HG02885 (cell line): Measurements from ENCODE around the gene SYNRG.

Experiments used
- ATAC-seq: cut with Tn5 transposase; IDR thresholded peaks from one replicate; pipeline ENCODE4 v1.9.1; 2021; ENCODE audit warnings: mild to moderate bottlenecking; ENCODE audit not compliant: unreplicated experiment, poor library complexity

The SYNRG gene

DNA sequence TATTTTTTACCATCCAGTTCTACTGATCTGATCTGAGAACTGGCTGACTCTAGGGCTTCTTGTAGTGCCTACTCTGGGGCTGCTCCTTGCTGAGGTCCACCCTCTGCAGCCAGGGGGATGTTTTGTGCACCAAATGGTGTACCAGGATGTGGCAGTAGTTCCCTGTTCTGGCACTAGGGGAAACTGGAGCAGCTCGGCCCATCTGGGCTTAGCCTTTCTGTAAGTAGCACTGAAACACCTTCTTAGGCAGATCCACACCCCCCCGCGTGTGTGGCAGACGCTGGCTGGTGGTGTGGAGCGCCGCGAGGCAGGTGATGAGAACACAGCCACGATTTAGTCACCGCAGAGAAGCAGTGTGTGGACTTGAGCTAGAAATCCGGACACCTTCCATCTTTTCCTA, 102.5 kb downstream of the SYNRG start:
- no peak for ATAC-seq

DNA sequence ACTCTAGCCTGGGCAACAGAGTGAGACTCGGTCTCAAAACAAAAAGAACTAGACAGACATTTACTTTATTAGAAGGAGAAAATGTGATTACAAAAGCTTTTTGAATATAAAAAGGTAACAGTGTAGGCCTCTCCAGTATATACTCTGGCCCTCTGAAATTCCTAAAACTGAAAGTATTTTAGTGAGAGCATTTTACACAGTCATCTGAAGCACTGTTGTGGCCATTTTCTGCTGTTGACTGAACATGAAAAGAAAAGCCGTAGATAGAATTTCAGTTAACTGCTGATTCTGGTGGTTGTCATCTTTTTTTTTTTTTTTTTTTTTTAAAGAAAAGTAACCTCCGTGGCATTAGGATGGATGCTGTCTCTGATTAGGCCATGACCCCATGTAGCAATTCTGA, 103.9 kb downstream of the SYNRG start:
- no peak for ATAC-seq

DNA sequence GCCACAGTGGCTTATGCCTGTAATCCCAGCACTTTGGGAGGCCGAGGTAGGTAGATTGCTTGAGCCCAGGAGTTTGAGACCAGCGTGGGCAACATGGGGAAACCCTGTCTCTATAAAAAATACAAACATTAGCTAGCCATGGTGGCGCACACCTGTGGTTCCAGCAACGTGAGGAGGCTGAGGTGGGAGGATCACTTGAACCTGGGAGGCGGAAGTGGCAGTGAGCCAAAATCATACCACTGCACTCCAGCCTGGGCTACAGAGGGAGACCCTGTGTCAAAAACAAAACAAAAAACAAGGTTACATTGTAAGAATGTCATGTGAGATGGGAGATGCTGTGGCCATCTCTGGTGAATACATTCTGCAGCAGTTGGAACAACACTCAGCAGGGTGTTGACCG, 106.1 kb downstream of the SYNRG start:
- ATAC-seq: no peak

- no peak for ATAC-seq
These were observed 106.9 kb downstream of the SYNRG start for GRCh38 chr17:37502009-37502936.

DNA sequence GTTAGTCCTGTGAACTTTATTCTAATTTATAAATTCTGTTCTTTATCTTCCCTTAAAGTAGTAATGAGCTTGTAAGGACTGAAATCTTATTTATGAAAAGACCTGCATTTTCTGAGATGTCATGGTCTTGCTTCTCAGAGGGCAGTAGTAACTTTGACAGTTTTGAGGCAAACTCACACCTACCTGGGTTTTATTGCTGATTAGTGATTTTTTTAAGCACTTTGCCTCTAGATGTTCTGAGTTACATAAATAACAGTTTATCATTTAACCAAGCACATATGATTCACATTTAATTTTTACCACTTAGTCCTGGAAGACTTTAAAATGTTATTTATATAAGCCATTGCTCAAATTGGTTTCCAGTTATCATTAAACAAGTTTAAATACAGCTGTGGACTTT, 108.8 kb downstream of the SYNRG start:
- ATAC-seq: no peak

- ATAC-seq: no peak
These were observed 114.2 kb downstream of the SYNRG start for GRCh38 chr17:37494971-37495370.

DNA sequence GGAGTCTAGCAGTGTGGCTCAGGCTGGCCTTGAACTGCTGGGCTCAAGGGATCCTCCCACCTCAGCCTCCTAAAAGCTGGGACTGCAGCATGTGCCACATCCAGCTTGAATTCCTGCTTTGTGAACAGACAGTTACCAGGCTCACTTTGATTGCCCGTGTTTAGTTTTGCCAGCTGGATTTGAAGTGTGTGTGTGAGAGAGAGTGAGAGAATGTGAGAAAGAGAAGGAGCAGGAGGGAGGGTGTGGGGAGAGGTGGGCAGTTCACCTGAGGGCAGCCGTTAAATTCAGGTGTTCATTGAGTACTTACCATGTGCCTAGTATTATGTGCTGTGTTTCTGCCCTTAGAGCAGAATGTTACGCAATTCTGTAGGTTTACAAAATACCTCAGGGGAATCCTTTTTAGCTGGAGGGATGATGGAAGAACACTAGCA, 114.8 kb downstream of the SYNRG start:
- no peak for ATAC-seq

- ATAC-seq: no peak
These were observed 115.8 kb downstream of the SYNRG start for GRCh38 chr17:37493249-37494027.

- no peak for ATAC-seq
These were observed 117.1 kb downstream of the SYNRG start for GRCh38 chr17:37492167-37492566.

GRCh38 chr17:37490638-37491614, 118.3 kb downstream of the SYNRG start:
- no peak for ATAC-seq

- ATAC-seq: peak; percentile 56
These were observed 119.1 kb downstream of the SYNRG start for GRCh38 chr17:37490022-37490587.

DNA sequence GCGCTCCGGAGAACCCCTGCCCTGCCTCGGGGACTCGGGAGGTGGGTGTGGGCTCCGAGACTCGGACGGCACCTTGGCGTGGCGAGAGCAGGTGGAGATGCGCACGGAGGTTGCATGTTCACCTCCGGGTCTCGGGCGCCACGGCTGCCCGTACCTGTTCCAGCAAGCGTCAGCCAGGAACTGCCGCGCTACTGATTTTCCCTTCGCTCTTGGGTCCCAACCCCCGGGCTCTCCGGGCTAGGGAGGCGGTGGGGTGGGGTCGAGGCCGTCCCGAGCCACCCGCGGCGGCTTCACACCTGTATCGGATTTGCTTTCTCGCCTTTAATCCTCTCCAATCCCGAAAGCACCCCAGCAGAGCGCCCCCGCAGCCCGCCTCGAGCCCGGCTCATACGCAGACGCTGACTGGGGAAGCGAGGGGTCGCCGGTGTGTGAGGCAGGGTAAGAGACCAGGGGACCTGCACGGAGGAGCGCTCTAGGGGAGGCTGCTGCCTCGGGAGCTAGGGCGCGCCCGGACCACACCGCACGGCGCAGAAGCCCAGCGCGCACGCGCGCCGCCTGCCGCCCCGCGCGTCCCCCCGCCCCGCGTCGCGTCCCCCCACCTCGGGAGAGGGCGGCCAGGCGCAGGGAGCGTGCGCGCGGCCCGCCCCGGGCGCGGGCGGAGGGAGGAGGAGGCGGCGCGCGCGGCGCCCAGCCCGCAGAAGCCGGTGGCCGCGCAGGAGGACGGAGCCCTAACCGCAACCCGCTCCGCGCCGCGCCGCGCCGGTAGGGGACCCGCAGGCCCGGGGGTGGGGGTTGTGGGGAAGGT, 119.8 kb downstream of the SYNRG start, which contains the start of gene DUSP14:
DUSP14 (plus strand) TSS at position 695 of the 805 bp plus-strand sequence. CDS start 22,382 bp downstream, outside the sequence.
- peak; percentile 75 for ATAC-seq

- ATAC-seq: peak; percentile 16
These were observed 120.5 kb downstream of the SYNRG start for GRCh38 chr17:37488607-37489196.

GRCh38 chr17:37488009-37488604, 121.1 kb downstream of the SYNRG start:
- ATAC-seq: no peak

- no peak for ATAC-seq
These were observed 123.2 kb downstream of the SYNRG start for GRCh38 chr17:37485938-37486570.

GRCh38 chr17:37483311-37484039, 125.7 kb downstream of the SYNRG start:
- no peak for ATAC-seq
